ENCODE data around the gene ZNF335.
"Not testable (repeated sequence)": the region's sequence is repeated elsewhere in the genome, so short reads cannot be mapped to it uniquely, and the experiment has no call there.

Gene ZNF335

GRCh38 chr20:45911486-45912343 lies 60.3 kb downstream of the ZNF335 start, which contains the start of gene PLTP:
TSS of gene PLTP (minus strand) at chr20:45912155. CDS start at chr20:45911452, 703 bp downstream.
- no peak for DNase-seq (ENCODE audit: low read depth in 2 of 2)

GRCh38 chr20:45910670-45911485 lies 61.1 kb downstream of the ZNF335 start:
- DNase-seq (ENCODE audit: low read depth in 2 of 2): peak; percentile 79

GRCh38 chr20:45909817-45910669 lies 62.0 kb downstream of the ZNF335 start:
- DNase-seq (ENCODE audit: low read depth in 2 of 2): no peak

- no peak for DNase-seq (ENCODE audit: low read depth in 2 of 2)
These were observed 62.6 kb downstream of the ZNF335 start for GRCh38 chr20:45909336-45909808.

- DNase-seq (ENCODE audit: low read depth in 2 of 2): no peak
These were observed 63.9 kb downstream of the ZNF335 start for GRCh38 chr20:45908084-45908483.

- DNase-seq (ENCODE audit: low read depth in 2 of 2): no peak
These were observed 64.6 kb downstream of the ZNF335 start for GRCh38 chr20:45907219-45907948.

- no peak for DNase-seq (ENCODE audit: low read depth in 2 of 2)
These were observed 66.4 kb downstream of the ZNF335 start for GRCh38 chr20:45905505-45906079.

- no peak for DNase-seq (ENCODE audit: low read depth in 2 of 2)
These were observed 67.2 kb downstream of the ZNF335 start for GRCh38 chr20:45904583-45905504.

GRCh38 chr20:45902199-45902701 lies 69.8 kb downstream of the ZNF335 start:
- no peak for DNase-seq (ENCODE audit: low read depth in 2 of 2)

GRCh38 chr20:45901332-45901731 lies 70.7 kb downstream of the ZNF335 start:
- not testable (repeated sequence) for DNase-seq (ENCODE audit: low read depth in 2 of 2)

GRCh38 chr20:45899046-45899835 lies 72.8 kb downstream of the ZNF335 start:
- no peak for DNase-seq (ENCODE audit: low read depth in 2 of 2)
